HG03066 (cell line): ENCODE measurements around the gene TBX18.

ENCODE experiments used
- ATAC-seq: cut with Tn5 transposase; IDR thresholded peaks from one replicate; pipeline ENCODE4 v1.9.1; 2021; ENCODE audit warnings: low read depth; ENCODE audit not compliant: unreplicated experiment

The TBX18 gene

GRCh38 chr6:84685983-84686584 lies 78.3 kb downstream of the TBX18 start:
- no peak for ATAC-seq

DNA sequence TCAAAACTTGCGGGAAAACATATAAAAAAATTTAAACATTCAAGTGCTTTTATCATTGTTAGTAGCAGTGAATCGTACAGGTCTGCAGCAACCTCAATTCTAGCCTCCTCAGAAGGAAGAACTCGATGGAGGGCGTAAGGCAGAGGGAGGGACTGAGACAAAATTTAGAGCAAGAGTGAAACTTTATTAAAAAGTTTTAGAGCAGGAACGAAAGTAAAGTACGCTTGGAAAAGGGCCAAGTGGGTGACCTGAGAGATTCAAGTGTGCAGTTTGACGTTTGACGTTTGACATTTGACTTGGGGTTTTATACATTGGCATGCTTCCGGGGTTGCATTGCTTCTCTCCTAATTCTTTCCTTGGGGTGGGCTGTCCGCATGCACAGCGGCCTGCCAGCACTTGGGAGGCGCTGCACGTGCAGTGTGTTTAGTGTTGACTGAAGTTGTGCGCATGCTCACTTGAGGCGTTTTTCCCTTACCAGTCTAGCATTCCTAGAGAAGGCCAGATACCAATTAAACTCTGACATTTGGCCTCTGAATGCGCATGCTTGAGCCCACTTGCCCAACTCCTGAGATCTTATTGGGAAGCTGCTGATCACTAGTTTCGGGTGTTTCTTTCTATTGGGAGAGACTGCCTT lies 82.6 kb downstream of the TBX18 start:
- ATAC-seq = no peak

- ATAC-seq = no peak
Observed at GRCh38 chr6:84675651-84676050, 88.7 kb downstream of the TBX18 start.

GRCh38 chr6:84674395-84674794 lies 90.0 kb downstream of the TBX18 start:
- ATAC-seq = no peak

DNA sequence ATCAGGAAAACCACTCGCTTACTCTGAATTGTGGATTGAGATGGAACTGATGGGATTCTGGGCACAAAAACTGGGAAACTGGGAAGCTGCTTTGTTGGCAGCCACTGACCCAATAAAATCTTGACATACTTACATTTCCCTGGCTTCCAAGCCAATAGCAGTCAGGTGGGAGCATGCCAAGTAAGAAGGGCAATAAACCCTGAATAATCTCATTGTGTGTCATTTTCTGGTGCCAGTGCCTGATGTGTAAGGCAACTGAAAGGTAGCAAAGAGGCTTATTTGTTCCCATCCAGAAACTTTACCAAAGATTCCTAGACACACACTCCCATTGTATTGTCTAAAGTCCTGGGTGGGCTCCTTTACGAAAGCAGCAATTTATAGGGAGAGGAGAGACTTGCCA lies 93.2 kb downstream of the TBX18 start:
- ATAC-seq = no peak

- ATAC-seq = no peak
Observed at GRCh38 chr6:84669945-84670344, 94.5 kb downstream of the TBX18 start.

- ATAC-seq = no peak
Observed at GRCh38 chr6:84667252-84668213, 96.9 kb downstream of the TBX18 start.

GRCh38 chr6:84665401-84665800 lies 99.0 kb downstream of the TBX18 start:
- ATAC-seq = no peak

DNA sequence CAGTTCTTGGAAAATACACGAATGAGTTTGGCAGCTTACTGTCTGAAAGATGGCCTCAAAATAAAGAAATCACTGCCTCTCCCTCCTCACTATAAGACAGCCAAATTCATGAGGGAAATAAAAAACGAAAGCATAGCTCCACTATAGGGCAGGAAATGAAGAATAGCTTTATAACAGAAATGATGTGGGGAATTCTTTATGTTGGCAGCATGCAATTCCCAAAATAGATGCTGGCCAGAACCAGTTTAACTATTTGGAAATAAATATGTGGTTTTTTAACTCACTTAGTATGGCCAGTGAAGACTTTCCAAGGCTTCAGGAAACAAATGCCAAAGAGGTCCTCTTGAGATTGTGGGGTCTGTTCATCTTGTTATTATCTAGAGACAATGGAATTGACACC lies 100.5 kb downstream of the TBX18 start:
- no peak for ATAC-seq

DNA sequence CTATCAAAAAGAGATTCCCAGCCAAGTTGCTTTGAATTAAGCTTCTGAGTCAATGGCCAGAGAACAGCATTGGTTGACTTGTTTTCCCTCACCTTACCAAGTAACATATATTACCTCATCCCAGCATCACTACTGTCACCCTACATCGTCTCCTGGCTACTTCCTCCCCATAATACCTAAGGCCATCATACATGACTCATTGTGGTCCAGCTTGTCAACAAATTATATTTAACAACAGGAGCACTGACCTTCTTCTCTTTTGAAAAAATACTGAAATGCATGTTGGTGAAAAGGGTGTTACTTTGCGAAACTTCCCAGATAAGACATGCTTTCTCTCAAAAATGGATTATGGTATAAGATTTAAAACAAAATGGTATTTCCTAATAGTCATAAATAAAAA lies 106.9 kb downstream of the TBX18 start:
- no peak for ATAC-seq

- no peak for ATAC-seq
Observed at GRCh38 chr6:84657025-84657424, 107.4 kb downstream of the TBX18 start.

DNA sequence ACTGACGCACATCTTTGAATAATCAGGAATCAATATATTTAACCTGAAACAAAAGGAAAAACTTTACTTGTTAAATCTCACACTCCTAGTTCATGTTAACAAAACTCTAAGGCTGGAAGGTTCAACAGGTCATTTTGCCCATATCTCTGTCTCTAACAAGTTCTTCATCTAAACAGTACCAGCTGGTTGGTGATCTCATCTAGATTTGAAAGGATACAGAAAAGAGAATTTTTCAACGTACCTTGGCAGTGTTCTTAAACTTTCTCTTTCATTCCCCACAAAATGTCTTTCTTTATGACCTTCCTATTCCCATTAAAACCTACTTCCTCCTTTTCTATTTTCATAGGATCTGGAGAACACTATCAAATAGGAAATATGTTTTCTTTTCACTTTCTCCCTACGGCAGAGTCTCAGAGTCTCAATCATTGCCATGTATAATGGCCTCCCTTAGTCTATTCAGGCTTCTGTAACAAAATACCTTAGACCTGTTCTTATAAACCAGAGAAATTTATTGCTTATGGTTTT lies 111.3 kb downstream of the TBX18 start:
- no peak for ATAC-seq

- ATAC-seq = no peak
Observed at GRCh38 chr6:84652356-84653026, 111.9 kb downstream of the TBX18 start.

DNA sequence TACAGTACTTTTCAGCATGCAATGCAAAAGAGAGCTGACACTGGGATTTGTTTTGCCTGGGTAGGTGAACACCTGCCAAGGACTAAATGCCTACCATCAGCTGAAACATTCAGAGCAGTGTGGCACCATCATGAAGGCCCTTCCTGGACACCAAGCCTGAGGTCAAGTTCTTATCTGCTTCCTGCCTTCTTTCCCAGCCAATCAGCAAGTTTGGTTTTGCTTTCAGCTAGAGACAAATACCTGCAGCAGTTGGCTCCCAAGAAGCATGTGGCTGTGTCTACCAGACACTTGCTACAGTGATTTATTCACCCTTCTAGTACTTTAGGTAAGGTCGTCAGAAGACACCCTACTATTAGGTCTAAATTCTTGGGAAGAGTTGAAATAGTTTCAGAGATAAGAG lies 112.8 kb downstream of the TBX18 start:
- ATAC-seq = no peak

DNA sequence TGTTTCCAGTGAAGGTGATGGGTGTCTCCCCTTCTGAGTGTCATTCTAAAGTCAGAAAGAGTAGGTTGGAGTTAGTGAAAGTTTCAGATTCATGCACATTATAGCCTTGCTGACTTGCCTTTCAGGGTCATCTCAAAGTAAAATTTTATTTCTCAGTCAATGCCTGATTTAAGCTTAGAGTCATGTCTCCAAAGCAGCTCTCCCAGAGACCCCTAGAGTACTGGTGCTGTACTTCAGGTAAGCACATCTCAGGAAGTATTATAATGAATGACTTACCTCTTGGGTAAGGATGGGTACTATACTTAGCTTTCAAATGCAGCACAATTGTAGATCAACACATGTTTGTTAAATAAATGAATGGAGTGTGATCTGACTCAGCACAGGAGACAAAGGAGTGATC lies 116.0 kb downstream of the TBX18 start:
- ATAC-seq = no peak

GRCh38 chr6:84645563-84646266 lies 118.7 kb downstream of the TBX18 start:
- ATAC-seq = no peak

DNA sequence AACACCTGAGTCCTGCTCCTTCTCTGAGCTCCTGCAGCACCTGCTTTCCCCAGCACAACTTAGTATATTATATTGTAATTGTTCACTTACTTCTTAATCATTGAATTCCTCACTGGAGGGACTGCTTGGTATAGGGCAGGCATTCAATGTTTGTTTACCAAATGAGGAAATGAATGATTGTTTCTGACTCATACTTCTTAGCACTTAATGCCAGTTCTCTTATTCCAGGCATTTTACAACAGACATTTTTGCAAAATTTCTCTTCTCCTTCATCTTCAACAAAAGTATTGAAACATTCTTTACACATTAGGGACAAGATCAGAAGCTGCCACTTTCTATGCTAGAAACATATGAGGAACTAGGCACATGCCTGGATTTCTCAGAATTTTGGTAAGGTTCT lies 119.4 kb downstream of the TBX18 start:
- ATAC-seq = no peak

DNA sequence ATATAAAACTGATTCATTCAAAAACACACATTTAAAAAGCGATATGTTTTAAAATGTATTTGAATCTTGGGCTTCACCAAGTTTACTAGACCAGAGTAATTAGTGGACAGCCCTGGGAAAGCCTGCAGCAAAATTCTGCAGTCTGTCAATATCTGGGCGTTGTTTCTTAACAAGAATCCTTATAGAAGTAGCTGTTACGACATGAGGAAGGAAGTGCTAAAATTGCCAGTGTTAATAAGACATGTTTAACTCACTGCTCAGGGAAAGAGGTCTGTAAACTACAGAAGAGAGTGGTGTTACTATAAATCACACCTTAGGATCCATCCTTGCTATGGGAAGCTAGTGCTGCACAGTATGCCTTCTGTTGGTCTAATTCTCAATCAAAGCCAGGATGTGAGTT lies 120.6 kb downstream of the TBX18 start:
- no peak for ATAC-seq

DNA sequence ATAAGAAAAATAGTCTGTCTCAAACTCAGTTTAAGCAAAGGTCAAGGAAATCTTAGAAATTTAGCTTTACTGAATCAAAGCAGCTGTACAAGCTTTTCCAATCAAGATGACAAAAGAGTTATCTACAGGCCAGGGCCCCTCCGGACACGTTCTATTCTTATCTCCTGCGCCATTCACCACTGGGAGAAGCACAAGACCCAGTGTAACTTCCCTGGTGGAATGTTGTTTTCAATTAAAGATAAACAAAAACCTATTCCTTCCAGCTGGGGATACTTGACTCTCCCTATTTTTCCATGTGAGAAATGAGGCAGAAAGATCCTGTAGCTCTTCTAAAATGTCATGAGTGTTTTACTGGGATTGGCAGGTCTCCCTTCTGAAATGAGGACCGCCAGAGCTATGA lies 123.3 kb downstream of the TBX18 start:
- no peak for ATAC-seq

- ATAC-seq = no peak
Observed at GRCh38 chr6:84639396-84639795, 125.0 kb downstream of the TBX18 start.
